ENCODE data around the gene NOTCH1. TPM values are rescaled to one million over a fixed set of nuclear protein-coding genes. Genes with fewer than 3 reads are reported as not detected.
A peak's percentile ranks its signal among the peaks of the same experiment; 100 is the strongest.

NOTCH1 gene
- polyA plus RNA-seq, 2 of the 4 experiments (the other 2 are of a cell fraction) = 0.88 to 5.7 TPM

DNA sequence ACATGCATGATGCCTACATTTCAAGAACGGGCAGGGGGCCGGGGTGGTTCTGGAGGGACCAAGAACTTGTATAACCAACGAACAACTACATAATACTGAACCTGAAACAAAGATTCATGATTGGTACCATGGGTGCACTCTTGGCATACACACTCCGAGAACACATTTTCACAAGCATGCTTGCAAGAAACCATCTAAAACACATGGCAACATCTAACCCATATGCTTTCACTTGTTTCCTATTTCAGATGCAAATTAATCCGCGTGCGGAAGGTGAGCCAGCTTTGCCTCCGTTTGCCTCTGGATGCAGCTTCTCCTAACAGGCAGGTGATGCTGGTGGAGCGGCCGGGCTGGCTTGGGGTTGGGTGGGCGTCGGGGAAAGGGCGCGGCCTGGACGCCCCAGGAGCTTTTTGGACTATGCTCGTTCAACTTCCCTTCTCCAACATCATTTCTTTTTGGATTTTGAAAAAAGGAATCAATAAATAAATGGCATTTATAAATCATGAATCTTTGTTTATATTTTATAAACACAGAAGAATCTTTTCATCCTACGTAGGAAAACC lies 50.5 kb downstream of the NOTCH1 start:
- H3K9me3 ChIP-seq = no peaks in the 10 kb centered on the region
- ATAC-seq (no peak), FAIRE-seq (no peak), DNase-seq (ENCODE audit: low read depth in 1 of 2, low spot score in 1 of 2) (no peak)
- CTCF ChIA-PET = interaction anchor here (0.7 to 10.1 kb wide), 4 partner anchors 11 to 149 kb away, joined by 3 to 68 read pairs (median 4); no protein-coding TSS in a partner anchor
- H3K27ac ChIP-seq = no peak overlapping the region
- TF ChIP-seq, protein P1, sequence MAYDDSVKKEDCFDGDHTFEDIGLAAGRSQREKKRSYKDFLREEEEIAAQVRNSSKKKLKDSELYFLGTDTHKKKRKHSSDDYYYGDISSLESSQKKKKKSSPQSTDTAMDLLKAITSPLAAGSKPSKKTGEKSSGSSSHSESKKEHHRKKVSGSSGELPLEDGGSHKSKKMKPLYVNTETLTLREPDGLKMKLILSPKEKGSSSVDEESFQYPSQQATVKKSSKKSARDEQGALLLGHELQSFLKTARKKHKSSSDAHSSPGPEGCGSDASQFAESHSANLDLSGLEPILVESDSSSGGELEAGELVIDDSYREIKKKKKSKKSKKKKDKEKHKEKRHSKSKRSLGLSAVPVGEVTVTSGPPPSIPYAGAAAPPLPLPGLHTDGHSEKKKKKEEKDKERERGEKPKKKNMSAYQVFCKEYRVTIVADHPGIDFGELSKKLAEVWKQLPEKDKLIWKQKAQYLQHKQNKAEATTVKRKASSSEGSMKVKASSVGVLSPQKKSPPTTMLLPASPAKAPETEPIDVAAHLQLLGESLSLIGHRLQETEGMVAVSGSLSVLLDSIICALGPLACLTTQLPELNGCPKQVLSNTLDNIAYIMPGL (CRISPR knock-in tag; IDR thresholded peaks at IDR 0.05; ENCODE audit: borderline replicate concordance) = no peak
- TF ChIP-seq REST (IDR thresholded peaks at IDR 0.05) = no peak
- POLR2A ChIA-PET = no interaction called here
- H3K4me1 ChIP-seq = no peaks in the 10 kb centered on the region
- no peak overlapping the region for H3K4me2 ChIP-seq
- 92% methylated on average over 17 of the region's 17 CpGs for WGBS (ENCODE audit: missing lambda C conversion rate)
- no peak overlapping the region for H3K4me3 ChIP-seq

- ATAC-seq (no peak), FAIRE-seq (no peak), DNase-seq (ENCODE audit: low read depth in 1 of 2, low spot score in 1 of 2) (no peak)
- Histone ChIP-seq H3K27ac (no peak overlapping the region), H3K9me3 (no peaks in the 10 kb centered on the region), H3K4me3 (no peak overlapping the region), H3K4me1 (no peaks in the 10 kb centered on the region), H3K4me2 (no peak overlapping the region)
- TF ChIP-seq TP53 (CRISPR knock-in tag; IDR thresholded peaks at IDR 0.05) = no peak
- no peak for TF ChIP-seq FOXS1 (CRISPR knock-in tag; IDR thresholded peaks at IDR 0.05)
- TF ChIP-seq MAFK (IDR thresholded peaks at IDR 0.05; ENCODE audit: partially characterized antibody) = no peak
- no peak for TF ChIP-seq EHF (CRISPR knock-in tag; IDR thresholded peaks at IDR 0.05)
- TF ChIP-seq HOXA7 (CRISPR knock-in tag; IDR thresholded peaks at IDR 0.05) = no peak
- TF ChIP-seq CHD2 (IDR thresholded peaks at IDR 0.05; ENCODE audit: low read length, partially characterized antibody) = no peak
- TF ChIP-seq ESRRA (IDR thresholded peaks at IDR 0.05; ENCODE audit: borderline replicate concordance, low read length) = no peak
- no peak for TF ChIP-seq NFE2L2 (conservative IDR thresholded peaks at IDR 0.05; ENCODE audit: low read length)
- no peak for TF ChIP-seq HOXB13 (CRISPR knock-in tag; IDR thresholded peaks at IDR 0.05; ENCODE audit: low read depth)
- TF ChIP-seq EP300 (IDR thresholded peaks at IDR 0.05) = no peak
- ChIA-PET POLR2A (no interaction called here), CTCF (interaction anchor here (0.7 to 1.3 kb wide), 3 partner anchors 11 to 150 kb away, joined by 3 to 5 read pairs (median 4); no protein-coding TSS in a partner anchor)
- WGBS (ENCODE audit: missing lambda C conversion rate) = 89% methylated on average over 17 of the region's 29 CpGs
Observed at GRCh38 chr9:136494531-136495215, 51.2 kb downstream of the NOTCH1 start.

DNA sequence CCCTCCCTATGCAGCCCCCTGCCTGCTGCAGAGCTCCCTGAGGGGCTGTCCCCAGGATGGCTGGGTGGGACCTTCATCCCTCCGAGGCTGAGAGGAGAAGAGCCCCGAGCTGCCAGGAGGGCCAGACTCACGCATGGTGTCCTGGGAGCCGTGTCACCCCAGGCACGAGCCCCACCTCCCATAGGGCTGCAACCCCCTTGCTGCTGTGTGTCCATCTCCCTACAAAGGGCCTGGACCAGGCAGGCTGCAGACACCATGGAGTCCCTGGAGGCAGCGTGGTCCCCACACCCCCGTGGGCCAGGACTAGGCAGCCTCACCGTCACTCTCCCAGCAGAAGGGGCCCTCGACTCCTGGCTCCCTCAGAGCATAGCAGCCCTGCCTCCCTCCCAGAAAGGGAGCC lies 51.8 kb downstream of the NOTCH1 start:
- DNase-seq (ENCODE audit: low read depth in 1 of 2, low spot score in 1 of 2) = no peak
- TF ChIP-seq ZFP36 (IDR thresholded peaks at IDR 0.05; ENCODE audit: borderline replicate concordance, partially characterized antibody) = no peak
- no peak for TF ChIP-seq E2F6 (IDR thresholded peaks at IDR 0.05; ENCODE audit: borderline replicate concordance, low read depth)
- no peak for TF ChIP-seq EHF (CRISPR knock-in tag; IDR thresholded peaks at IDR 0.05)
- TF ChIP-seq NFE2L2 (conservative IDR thresholded peaks at IDR 0.05; ENCODE audit: low read length) = no peak
- no peak for TF ChIP-seq FOXS1 (CRISPR knock-in tag; IDR thresholded peaks at IDR 0.05)
- no peak for TF ChIP-seq POLR2A (IDR thresholded peaks at IDR 0.05; ENCODE audit: low read length)
- no peak for TF ChIP-seq ELK1 (IDR thresholded peaks at IDR 0.05; ENCODE audit: low read depth, low read length)
- TF ChIP-seq EP300 (IDR thresholded peaks at IDR 0.05) = no peak
- TF ChIP-seq, protein P2, sequence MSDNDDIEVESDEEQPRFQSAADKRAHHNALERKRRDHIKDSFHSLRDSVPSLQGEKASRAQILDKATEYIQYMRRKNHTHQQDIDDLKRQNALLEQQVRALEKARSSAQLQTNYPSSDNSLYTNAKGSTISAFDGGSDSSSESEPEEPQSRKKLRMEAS (IDR thresholded peaks at IDR 0.05) = no peak
- TF ChIP-seq RCOR1 (IDR thresholded peaks at IDR 0.05; ENCODE audit: low read depth, low read length) = no peak
- no peak for TF ChIP-seq KDM5A (IDR thresholded peaks at IDR 0.05)
- TF ChIP-seq RAD21 (conservative IDR thresholded peaks at IDR 0.05 in 1 of 2, IDR thresholded peaks at IDR 0.05 in 1 of 2) = no peak
- no peak for TF ChIP-seq PHF8 (IDR thresholded peaks at IDR 0.05; ENCODE audit: borderline replicate concordance, low read depth)
- ChIA-PET CTCF (interaction anchor here (0.6 to 0.9 kb wide), 2 partner anchors 10 to 135 kb away, joined by 3 read pairs; no protein-coding TSS in a partner anchor), POLR2A (no interaction called here)
- ATAC-seq = peak in 1 of 2 experiments; percentile 16; a peak in 4 of 6 replicates
- Histone ChIP-seq H3K4me1 (no peaks in the 10 kb centered on the region), H3K4me2 (no peak overlapping the region), H3K9me3 (no peaks in the 10 kb centered on the region), H3K27ac (no peak overlapping the region), H3K4me3 (no peak overlapping the region)
- FAIRE-seq = no peak
- 87% methylated on average over 8 of the region's 9 CpGs for WGBS (ENCODE audit: missing lambda C conversion rate)
